ENCODE measurements around the gene ALKBH4. TPM values are rescaled to one million over a fixed set of nuclear protein-coding genes. Genes with fewer than 3 reads are reported as not detected.
"Not testable (repeated sequence)": the region's sequence is repeated elsewhere in the genome, so short reads cannot be mapped to it uniquely, and the experiment has no call there.

The ALKBH4 gene
- total RNA-seq, 2 donors from 2014 or later: 25.2 to 27.0 TPM

DNA sequence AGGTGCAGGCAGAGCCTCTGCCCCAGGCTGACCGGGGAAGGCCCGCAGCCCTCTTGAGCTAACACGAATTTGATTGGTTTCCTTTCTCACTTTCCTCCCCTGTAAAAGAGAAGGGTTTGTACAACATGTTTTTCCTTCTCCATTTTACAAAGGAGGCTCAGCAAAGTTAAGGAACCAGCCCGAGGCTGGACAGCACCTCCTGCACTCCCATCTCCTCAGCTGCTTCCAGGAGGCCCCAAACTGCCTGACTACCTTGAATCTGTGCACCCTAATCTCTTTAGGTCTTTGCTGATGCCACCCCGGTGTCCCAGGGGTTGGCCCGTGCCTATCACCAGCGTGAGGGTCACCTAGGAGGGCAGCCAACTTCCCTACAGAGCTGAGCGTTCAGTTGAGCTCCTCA lies 4.2 kb downstream of the ALKBH4 start:
- Histone ChIP-seq H3K27ac (no peak overlapping the region), H3K27me3 (replicated peaks; ENCODE audit: insufficient read depth) (no peaks in the 10 kb centered on the region)

DNA sequence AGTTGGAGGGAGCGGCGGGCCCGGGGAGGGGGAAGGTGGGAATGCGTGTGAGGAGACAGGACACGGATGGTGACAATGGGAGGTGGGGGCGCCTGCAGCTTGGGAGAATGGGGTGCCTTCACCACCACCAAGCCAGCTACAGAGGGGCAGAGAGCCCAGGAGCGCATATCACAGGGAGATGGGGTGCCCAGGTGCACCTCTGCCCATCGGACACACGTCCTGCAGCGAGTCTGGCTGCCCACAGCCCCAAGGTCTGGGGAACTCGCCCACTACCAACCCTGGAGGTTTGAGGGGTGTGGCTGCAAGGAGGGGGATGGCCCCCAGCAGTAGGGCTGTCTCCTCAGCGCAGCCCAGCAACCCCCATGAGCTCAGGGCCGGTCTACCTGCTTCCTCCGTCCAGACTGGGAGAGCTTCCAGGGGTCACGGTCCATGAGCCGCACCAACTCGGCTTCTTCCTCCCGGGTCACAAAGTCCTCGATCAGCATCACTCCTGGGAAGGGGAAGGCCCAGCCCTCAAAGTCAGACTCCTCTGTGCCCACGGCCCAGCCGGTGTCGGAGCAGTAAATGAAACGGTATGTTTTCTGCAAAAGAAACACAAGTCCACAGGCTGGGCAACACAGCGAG lies 5.3 kb downstream of the ALKBH4 start:
- no peak for TF ChIP-seq POLR2A (IDR thresholded peaks at IDR 0.05)
- TF ChIP-seq, protein P1, sequence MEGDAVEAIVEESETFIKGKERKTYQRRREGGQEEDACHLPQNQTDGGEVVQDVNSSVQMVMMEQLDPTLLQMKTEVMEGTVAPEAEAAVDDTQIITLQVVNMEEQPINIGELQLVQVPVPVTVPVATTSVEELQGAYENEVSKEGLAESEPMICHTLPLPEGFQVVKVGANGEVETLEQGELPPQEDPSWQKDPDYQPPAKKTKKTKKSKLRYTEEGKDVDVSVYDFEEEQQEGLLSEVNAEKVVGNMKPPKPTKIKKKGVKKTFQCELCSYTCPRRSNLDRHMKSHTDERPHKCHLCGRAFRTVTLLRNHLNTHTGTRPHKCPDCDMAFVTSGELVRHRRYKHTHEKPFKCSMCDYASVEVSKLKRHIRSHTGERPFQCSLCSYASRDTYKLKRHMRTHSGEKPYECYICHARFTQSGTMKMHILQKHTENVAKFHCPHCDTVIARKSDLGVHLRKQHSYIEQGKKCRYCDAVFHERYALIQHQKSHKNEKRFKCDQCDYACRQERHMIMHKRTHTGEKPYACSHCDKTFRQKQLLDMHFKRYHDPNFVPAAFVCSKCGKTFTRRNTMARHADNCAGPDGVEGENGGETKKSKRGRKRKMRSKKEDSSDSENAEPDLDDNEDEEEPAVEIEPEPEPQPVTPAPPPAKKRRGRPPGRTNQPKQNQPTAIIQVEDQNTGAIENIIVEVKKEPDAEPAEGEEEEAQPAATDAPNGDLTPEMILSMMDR (IDR thresholded peaks at IDR 0.05): no peak
- TF ChIP-seq POLR2AphosphoS5 (IDR thresholded peaks at IDR 0.05): no peak
- H3K27ac ChIP-seq: no peak overlapping the region
- intact Hi-C loops (cut with DNase I): no loop called here
- WGBS: 89% methylated on average over 24 of the region's 24 CpGs
- H3K27me3 ChIP-seq (replicated peaks; ENCODE audit: insufficient read depth): no peaks in the 10 kb centered on the region
- H3K36me3 ChIP-seq: peaks cover 0 to 8% of the 10 kb centered on the region in 2 donors
- no peaks in the 10 kb centered on the region for H3K9me3 ChIP-seq
- no peak overlapping the region for H3K4me3 ChIP-seq
- H3K4me1 ChIP-seq (replicated peaks): no peaks in the 10 kb centered on the region
- DNase-seq (ENCODE audit: low spot score): no peak

More for the DNA sequence above, 4.2 kb downstream of the ALKBH4 start:
- DNase-seq (ENCODE audit: low spot score): no peak
- H3K36me3 ChIP-seq: peaks cover 0 to 8% of the 10 kb centered on the region in 2 donors
- H3K4me3 ChIP-seq: no peak overlapping the region
- no peaks in the 10 kb centered on the region for H3K9me3 ChIP-seq
- 86% methylated on average over 8 of the region's 8 CpGs for WGBS
- intact Hi-C loops (cut with DNase I): no loop called here
- no peaks in the 10 kb centered on the region for H3K4me1 ChIP-seq (replicated peaks)
- TF ChIP-seq, protein P1 (IDR thresholded peaks at IDR 0.05): no peak
- no peak for TF ChIP-seq POLR2AphosphoS5 (IDR thresholded peaks at IDR 0.05)

DNA sequence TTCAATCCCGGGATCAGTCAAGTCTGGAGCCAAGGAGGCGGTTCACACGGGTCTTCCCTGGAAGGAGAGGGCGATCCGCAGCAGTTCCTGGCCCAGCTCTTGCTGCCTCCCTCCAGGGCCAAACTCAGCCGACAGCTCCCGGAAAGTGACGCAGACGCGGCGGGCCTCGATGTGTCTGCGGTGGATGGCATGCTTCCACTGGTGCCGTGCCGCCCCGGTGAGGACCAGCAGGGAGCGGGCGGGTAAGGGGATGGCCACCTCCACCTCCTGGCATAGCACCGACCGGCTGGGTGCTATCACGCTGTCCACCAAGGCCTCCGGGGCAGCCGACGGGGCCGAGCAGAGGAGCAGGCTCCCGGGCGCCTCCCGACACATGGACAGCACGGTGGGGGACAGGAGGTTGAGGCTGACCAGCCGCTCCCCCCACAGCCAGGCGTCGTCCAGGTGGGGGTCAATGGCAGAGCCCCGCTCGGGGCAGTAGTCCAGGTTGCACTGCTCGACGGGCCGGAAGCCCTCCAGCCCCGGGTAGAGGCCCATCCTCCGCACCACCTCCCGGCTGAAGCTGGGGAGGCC lies 7.2 kb downstream of the ALKBH4 start:
- no peak overlapping the region for H3K27ac ChIP-seq
- H3K27me3 ChIP-seq (replicated peaks; ENCODE audit: insufficient read depth): no peaks in the 10 kb centered on the region
- WGBS: 88% methylated on average over 36 of the region's 40 CpGs
- peaks cover 0 to 8% of the 10 kb centered on the region in 2 donors for H3K36me3 ChIP-seq
- H3K9me3 ChIP-seq: no peaks in the 10 kb centered on the region
- intact Hi-C loops (cut with DNase I): no loop called here
- DNase-seq (ENCODE audit: low spot score): no peak
- TF ChIP-seq POLR2A (IDR thresholded peaks at IDR 0.05) (no peak), POLR2AphosphoS5 (IDR thresholded peaks at IDR 0.05) (no peak)
- TF ChIP-seq, protein P1 (IDR thresholded peaks at IDR 0.05): no peak
- H3K4me3 ChIP-seq: no peak overlapping the region
- no peaks in the 10 kb centered on the region for H3K4me1 ChIP-seq (replicated peaks)

DNA sequence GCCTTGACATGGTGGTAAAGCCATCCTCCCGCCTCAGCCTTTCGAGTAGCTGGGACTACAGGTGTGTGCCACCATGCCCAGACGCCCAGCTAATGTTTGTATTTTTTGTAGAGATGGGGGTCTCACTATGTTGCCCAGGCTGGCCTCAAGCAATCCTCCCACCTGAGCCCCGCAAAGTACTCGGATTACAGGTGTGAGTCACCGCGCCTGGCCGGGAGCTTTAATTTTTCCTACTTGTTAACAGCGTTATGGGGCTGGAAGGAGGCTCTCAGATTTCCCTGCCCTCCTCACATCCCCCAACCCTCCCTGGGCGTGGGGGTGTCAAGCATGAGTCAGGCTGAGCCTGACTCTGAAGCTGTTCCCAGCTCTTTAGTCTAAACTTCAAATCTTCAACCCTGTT lies 8.3 kb downstream of the ALKBH4 start:
- intact Hi-C loops (cut with DNase I): no loop called here
- Histone ChIP-seq H3K27ac (no peak overlapping the region), H3K4me1 (replicated peaks) (no peaks in the 10 kb centered on the region), H3K4me3 (no peak overlapping the region), H3K36me3 (peaks cover 0 to 8% of the 10 kb centered on the region in 2 donors), H3K9me3 (no peaks in the 10 kb centered on the region), H3K27me3 (replicated peaks; ENCODE audit: insufficient read depth) (no peaks in the 10 kb centered on the region)
- 65% methylated on average over 10 of the region's 10 CpGs for WGBS
- TF ChIP-seq, protein P1 (IDR thresholded peaks at IDR 0.05): no peak
- no peak for TF ChIP-seq POLR2A (IDR thresholded peaks at IDR 0.05)
- TF ChIP-seq POLR2AphosphoS5 (IDR thresholded peaks at IDR 0.05): no peak
- DNase-seq (ENCODE audit: low spot score): no peak

DNA sequence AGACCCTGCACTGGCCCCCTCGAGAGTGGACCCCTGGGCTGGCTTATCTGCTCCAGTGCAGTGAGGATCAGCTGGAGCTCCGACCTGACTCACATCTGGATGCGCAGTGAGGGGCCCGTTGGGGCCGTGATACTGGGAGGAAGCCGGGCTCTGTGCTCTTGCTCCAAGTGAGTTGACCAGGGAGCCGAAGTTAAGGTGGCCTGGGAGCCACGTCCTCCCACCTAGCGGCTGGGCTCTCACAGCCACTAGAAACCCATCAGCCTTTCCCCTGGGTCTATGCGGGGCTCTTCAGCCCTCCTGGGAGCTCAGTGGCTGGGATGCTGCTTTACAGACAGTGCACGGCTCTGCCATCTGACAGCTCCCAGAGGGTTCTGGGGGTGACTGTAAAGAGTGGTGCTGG lies 9.1 kb downstream of the ALKBH4 start:
- no peak for DNase-seq (ENCODE audit: low spot score)
- Histone ChIP-seq H3K4me3 (no peak overlapping the region), H3K4me1 (replicated peaks) (no peaks in the 10 kb centered on the region), H3K27me3 (replicated peaks; ENCODE audit: insufficient read depth) (no peaks in the 10 kb centered on the region), H3K36me3 (peaks cover 0 to 8% of the 10 kb centered on the region in 2 donors), H3K9me3 (no peaks in the 10 kb centered on the region), H3K27ac (no peak overlapping the region)
- intact Hi-C loops (cut with DNase I): no loop called here
- WGBS: 87% methylated on average over 11 of the region's 11 CpGs
- TF ChIP-seq, protein P1 (IDR thresholded peaks at IDR 0.05): no peak
- TF ChIP-seq POLR2A (IDR thresholded peaks at IDR 0.05): no peak
- no peak for TF ChIP-seq POLR2AphosphoS5 (IDR thresholded peaks at IDR 0.05)

DNA sequence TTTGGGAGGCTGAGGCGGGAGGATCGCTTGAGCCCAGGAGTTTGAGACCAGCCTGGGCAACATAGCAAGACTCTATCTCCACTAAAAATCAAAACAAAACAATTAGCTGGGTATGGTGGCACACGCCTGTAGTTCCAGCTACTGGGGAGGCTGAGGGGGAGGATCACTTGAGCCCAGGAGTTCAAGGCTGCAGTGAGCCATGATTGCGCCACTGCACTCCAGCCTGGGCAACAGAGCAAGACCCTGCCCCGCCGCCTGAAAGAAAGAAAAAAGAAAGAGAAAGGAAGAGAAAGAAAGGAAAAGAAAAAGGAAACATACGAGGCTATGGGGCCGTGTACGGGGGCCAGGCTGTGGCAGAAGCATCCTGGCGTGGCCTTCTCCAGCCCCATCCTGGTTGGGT lies 9.7 kb downstream of the ALKBH4 start:
- WGBS: 94% methylated on average over 10 of the region's 10 CpGs
- H3K27me3 ChIP-seq (replicated peaks; ENCODE audit: insufficient read depth); H3K27ac ChIP-seq; DNase-seq (ENCODE audit: low spot score); H3K4me3 ChIP-seq; H3K9me3 ChIP-seq; H3K4me1 ChIP-seq (replicated peaks); H3K36me3 ChIP-seq; intact Hi-C loops (cut with DNase I): not testable (repeated sequence)

All from prostate gland (tissue), 2 donors.